ENCODE data around the gene GRIP2. TPM values are rescaled to one million over a fixed set of nuclear protein-coding genes. Genes with fewer than 3 reads are reported as not detected.

Gene GRIP2
- total and polyA plus RNA-seq, 9 of the 15 experiments (the other 6 are each of a cell fraction or from before 2014, with no cell fraction given): 0.01 TPM; not detected in 7

- CTCF ChIA-PET (ENCODE audit: low intra/inter-chr PET ratio): no interaction called here
- Histone ChIP-seq H4K20me1 (replicated peaks; ENCODE audit: control insufficient read depth, insufficient read depth, low read length) (peaks cover 13% of the 10 kb centered on the region), H3K79me2 (ENCODE audit: control insufficient read depth, insufficient read depth, low read length) (no peaks in the 10 kb centered on the region), H3K27me3 (ENCODE audit: control insufficient read depth in 2 of 2, insufficient read depth in 2 of 2, low read length in 2 of 2) (peaks cover 72 to 94% of the 10 kb centered on the region in 2 experiments), H3K4me1 (replicated peaks in 1 of 2; ENCODE audit: control insufficient read depth in 2 of 2, insufficient read depth in 2 of 2, low read length in 2 of 2) (peaks cover 0 to 16% of the 10 kb centered on the region in 2 experiments; a peak in 2 of 5 replicates), H2AFZ (ENCODE audit: low read depth, low read length) (no peak overlapping the region), H3K9ac (ENCODE audit: insufficient read depth in 1 of 2, low read depth in 2 of 2, low read length in 2 of 2) (no peak overlapping the region; a peak in 1 of 4 replicates), H3K4me3 (no peak overlapping the region), H3K4me2 (ENCODE audit: insufficient read depth, low read length) (no peak overlapping the region), H3K27ac (ENCODE audit: extremely low read depth, low read depth, low read length) (no peak overlapping the region), H3K9me1 (ENCODE audit: control insufficient read depth, insufficient read depth, low read length) (no peaks in the 10 kb centered on the region), H3K9me3 (replicated peaks; ENCODE audit: control insufficient read depth, insufficient read depth, low read depth, low read length) (no peaks in the 10 kb centered on the region), H3K36me3 (ENCODE audit: control insufficient read depth, insufficient read depth, low read length) (no peaks in the 10 kb centered on the region)
- in situ Hi-C loops (cut with MboI): loop anchor here (25.0 kb wide), 1 partner anchor 390 kb away; no protein-coding TSS in a partner anchor
- no peak for DNase-seq (ENCODE audit: extremely low read depth in 1 of 4, low spot score in 3 of 4)
- intact Hi-C loops (cut with micrococcal nuclease): no loop called here
- TF ChIP-seq ZBTB7A (IDR thresholded peaks at IDR 0.05; ENCODE audit: borderline replicate concordance, control insufficient read depth, low read depth, low read length) (no peak), RAD21 (CRISPR knock-in tag; conservative IDR thresholded peaks at IDR 0.05 in 1 of 2, IDR thresholded peaks at IDR 0.05 in 1 of 2) (no peak), ZNF695 (CRISPR knock-in tag; IDR thresholded peaks at IDR 0.05) (no peak), EZH2 (IDR thresholded peaks at IDR 0.05; ENCODE audit: borderline replicate concordance, low read depth, low read length) (no peak), PREB (CRISPR knock-in tag; IDR thresholded peaks at IDR 0.05) (no peak), RBM39 (optimal IDR thresholded peaks at IDR 0.05; ENCODE audit: low read depth, low read length) (no peak), ZKSCAN8 (CRISPR knock-in tag; IDR thresholded peaks at IDR 0.05) (no peak), PHF21A (IDR thresholded peaks at IDR 0.05; ENCODE audit: borderline replicate concordance, low read depth) (no peak)
- BruUV-seq (replicated peaks): no TSS peak
- no peak for ATAC-seq
- POLR2A ChIA-PET: interaction anchor here (1.3 kb wide), 1 partner anchor 11 kb away, joined by 3 read pairs; no protein-coding TSS in a partner anchor
- no peak for FAIRE-seq
- 2% methylated on average over 16 of the region's 16 CpGs for WGBS (ENCODE audit: insufficient coverage, low coverage, missing lambda C conversion rate)
Observed at GRCh38 chr3:14522129-14522691, 17.9 kb downstream of the GRIP2 start.

Data from K562 (cell line).